Tongue (tissue), 2 donors: Measurements from ENCODE around the gene PRKCA. TPM values are rescaled to one million over a fixed set of nuclear protein-coding genes. Genes with fewer than 3 reads are reported as not detected.
"Not testable (repeated sequence)": the region's sequence is repeated elsewhere in the genome, so short reads cannot be mapped to it uniquely, and the experiment has no call there.

ENCODE experiments used
- DNase-seq: peaks from one replicate; pipeline ENCODE4 v3.0.0-alpha.2; 2015
- total RNA-seq: library from RNA; depleted of rRNA; stranded (reverse); fragments of >200 nt; gene quantifications from one replicate; pipeline ENCODE4 v1.2.3, GENCODE V29; 2014

The PRKCA gene
- total RNA-seq, 1 donor from 2014 or later = 8.0 TPM

GRCh38 chr17:66716236-66717026, 414.0 kb downstream of the PRKCA start:
- peak; percentile 87 for DNase-seq

- DNase-seq = peak; percentile 41
These were observed 415.2 kb downstream of the PRKCA start for GRCh38 chr17:66717641-66718058.

- DNase-seq = no peak
These were observed 417.6 kb downstream of the PRKCA start for GRCh38 chr17:66720027-66720426.

- DNase-seq = no peak
These were observed 418.2 kb downstream of the PRKCA start for GRCh38 chr17:66720567-66720966.

- no peak for DNase-seq
These were observed 419.9 kb downstream of the PRKCA start for GRCh38 chr17:66722341-66722740.

- DNase-seq = peak; percentile 90
These were observed 422.3 kb downstream of the PRKCA start for GRCh38 chr17:66724581-66725341.

GRCh38 chr17:66725438-66725837, 423.0 kb downstream of the PRKCA start:
- DNase-seq = not testable (repeated sequence)

GRCh38 chr17:66725956-66726355, 423.5 kb downstream of the PRKCA start:
- DNase-seq = no peak

- DNase-seq = no peak
These were observed 424.0 kb downstream of the PRKCA start for GRCh38 chr17:66726371-66726770.

- no peak for DNase-seq
These were observed 424.4 kb downstream of the PRKCA start for GRCh38 chr17:66726846-66727245.

- DNase-seq = peak; percentile 87
These were observed 425.5 kb downstream of the PRKCA start for GRCh38 chr17:66727634-66728570.

GRCh38 chr17:66730461-66730923, 428.1 kb downstream of the PRKCA start:
- DNase-seq = peak; percentile 42

GRCh38 chr17:66733759-66734158, 431.3 kb downstream of the PRKCA start:
- no peak for DNase-seq

- no peak for DNase-seq
These were observed 432.0 kb downstream of the PRKCA start for GRCh38 chr17:66734186-66734943.

GRCh38 chr17:66737524-66737923, 435.1 kb downstream of the PRKCA start:
- DNase-seq = peak; percentile 73

GRCh38 chr17:66738301-66738700, 435.9 kb downstream of the PRKCA start:
- no peak for DNase-seq

- no peak for DNase-seq
These were observed 437.1 kb downstream of the PRKCA start for GRCh38 chr17:66739553-66739952.

- no peak for DNase-seq
These were observed 437.8 kb downstream of the PRKCA start for GRCh38 chr17:66740226-66740625.

- no peak for DNase-seq
These were observed 441.1 kb downstream of the PRKCA start for GRCh38 chr17:66743511-66743910.

- DNase-seq = no peak
These were observed 444.3 kb downstream of the PRKCA start for GRCh38 chr17:66746736-66747135.

- DNase-seq = no peak
These were observed 445.3 kb downstream of the PRKCA start for GRCh38 chr17:66747578-66748275.
